Measurements from ENCODE around the gene BBS9.

GRCh38 chr7:33142585-33142984 lies 13.2 kb downstream of the BBS9 start:
- no peak for TF ChIP-seq POLR2A (IDR thresholded peaks at IDR 0.05)
- TF ChIP-seq CTCF (IDR thresholded peaks at IDR 0.05) = no peak
- no peak for TF ChIP-seq EP300 (IDR thresholded peaks at IDR 0.05)
